ENCODE data around the gene SOBP.

Gene SOBP

DNA sequence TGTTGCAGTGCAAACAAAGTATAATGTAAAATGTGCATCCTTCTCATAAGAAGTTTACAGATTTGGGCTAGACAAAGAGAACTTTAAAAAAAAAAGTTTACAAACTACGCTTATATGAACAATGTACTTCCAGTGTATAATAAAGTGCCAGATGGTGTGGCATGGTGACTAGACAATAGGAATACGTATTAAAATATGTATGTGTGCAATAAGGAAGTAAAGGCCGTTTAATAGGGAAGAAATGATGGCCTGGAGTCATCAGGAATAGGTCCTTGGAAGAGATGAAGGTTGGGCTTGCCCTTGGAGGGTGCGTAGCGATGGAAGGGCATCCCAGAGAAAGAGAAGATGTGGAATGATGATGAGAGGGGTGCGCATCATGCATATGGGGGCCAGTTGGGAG, 108.2 kb downstream of the SOBP start:
- H3K4me1 ChIP-seq (ENCODE audit: control insufficient read depth, insufficient read depth, low read length): peaks cover 5% of the 10 kb centered on the region; the same call in 1 of the 2 replicates
- no peak overlapping the region for H3K4me3 ChIP-seq (ENCODE audit: low read length)
- H3K27ac ChIP-seq (ENCODE audit: low read length): no peak overlapping the region
- H3K9me3 ChIP-seq (ENCODE audit: control insufficient read depth, insufficient read depth, low read length): no peaks in the 10 kb centered on the region
- DNase-seq (ENCODE audit: low read depth, low spot score): no peak
- H3K27me3 ChIP-seq (ENCODE audit: control insufficient read depth, insufficient read depth, low read length): no peaks in the 10 kb centered on the region
- no peaks in the 10 kb centered on the region for H3K36me3 ChIP-seq (ENCODE audit: control insufficient read depth, insufficient read depth, low read length)
- WGBS (ENCODE audit: insufficient coverage, insufficient read length): 100% methylated on average over 2 of the region's 6 CpGs

GRCh38 chr6:107599043-107599442, 109.1 kb downstream of the SOBP start:
- H3K36me3 ChIP-seq (ENCODE audit: control insufficient read depth, insufficient read depth, low read length): no peaks in the 10 kb centered on the region
- H3K4me3 ChIP-seq (ENCODE audit: low read length): no peak overlapping the region
- no CpG with 5 or more reads among the region's 4 CpGs for WGBS (ENCODE audit: insufficient coverage, insufficient read length)
- H3K27ac ChIP-seq (ENCODE audit: low read length): no peak overlapping the region
- H3K4me1 ChIP-seq (ENCODE audit: control insufficient read depth, insufficient read depth, low read length): peaks cover 7% of the 10 kb centered on the region; the same call in 1 of the 2 replicates
- no peak for DNase-seq (ENCODE audit: low read depth, low spot score)
- H3K9me3 ChIP-seq (ENCODE audit: control insufficient read depth, insufficient read depth, low read length): no peaks in the 10 kb centered on the region
- H3K27me3 ChIP-seq (ENCODE audit: control insufficient read depth, insufficient read depth, low read length): no peaks in the 10 kb centered on the region

- Histone ChIP-seq H3K4me1 (ENCODE audit: control insufficient read depth, insufficient read depth, low read length) (peaks cover 7% of the 10 kb centered on the region; the same call in 1 of the 2 replicates), H3K4me3 (ENCODE audit: low read length) (no peak overlapping the region), H3K27me3 (ENCODE audit: control insufficient read depth, insufficient read depth, low read length) (no peaks in the 10 kb centered on the region), H3K36me3 (ENCODE audit: control insufficient read depth, insufficient read depth, low read length) (no peaks in the 10 kb centered on the region), H3K9me3 (ENCODE audit: control insufficient read depth, insufficient read depth, low read length) (no peaks in the 10 kb centered on the region), H3K27ac (ENCODE audit: low read length) (no peak overlapping the region)
- no CpG with 5 or more reads among the region's 5 CpGs for WGBS (ENCODE audit: insufficient coverage, insufficient read length)
- no peak for DNase-seq (ENCODE audit: low read depth, low spot score)
Observed at GRCh38 chr6:107600121-107600520, 110.2 kb downstream of the SOBP start.

DNA sequence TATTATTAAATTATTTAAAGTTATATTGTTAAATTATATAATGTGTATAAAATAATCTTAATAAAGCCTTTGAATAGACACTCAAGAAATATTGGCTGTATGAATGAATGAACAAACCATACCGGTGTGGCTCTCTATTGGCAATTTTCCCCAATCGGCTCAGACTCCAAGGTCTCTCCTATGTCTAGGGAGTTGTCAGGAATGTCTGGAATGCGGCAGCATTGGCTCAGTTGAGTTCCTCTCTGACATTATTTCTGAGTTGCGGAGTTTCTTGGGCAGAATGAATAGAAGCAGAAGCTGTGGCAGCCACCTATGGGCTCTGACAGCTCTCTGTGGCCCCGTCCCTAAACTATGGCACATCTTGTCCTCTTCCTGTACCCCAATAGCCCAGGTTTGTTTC, 111.0 kb downstream of the SOBP start:
- Histone ChIP-seq H3K27me3 (ENCODE audit: control insufficient read depth, insufficient read depth, low read length) (no peaks in the 10 kb centered on the region), H3K9me3 (ENCODE audit: control insufficient read depth, insufficient read depth, low read length) (no peaks in the 10 kb centered on the region), H3K27ac (ENCODE audit: low read length) (no peak overlapping the region), H3K36me3 (ENCODE audit: control insufficient read depth, insufficient read depth, low read length) (no peaks in the 10 kb centered on the region), H3K4me3 (ENCODE audit: low read length) (no peak overlapping the region), H3K4me1 (ENCODE audit: control insufficient read depth, insufficient read depth, low read length) (peaks cover 7% of the 10 kb centered on the region; the same call in 1 of the 2 replicates)
- WGBS (ENCODE audit: insufficient coverage, insufficient read length): no CpG with 5 or more reads among the region's 5 CpGs
- no peak for DNase-seq (ENCODE audit: low read depth, low spot score)

DNA sequence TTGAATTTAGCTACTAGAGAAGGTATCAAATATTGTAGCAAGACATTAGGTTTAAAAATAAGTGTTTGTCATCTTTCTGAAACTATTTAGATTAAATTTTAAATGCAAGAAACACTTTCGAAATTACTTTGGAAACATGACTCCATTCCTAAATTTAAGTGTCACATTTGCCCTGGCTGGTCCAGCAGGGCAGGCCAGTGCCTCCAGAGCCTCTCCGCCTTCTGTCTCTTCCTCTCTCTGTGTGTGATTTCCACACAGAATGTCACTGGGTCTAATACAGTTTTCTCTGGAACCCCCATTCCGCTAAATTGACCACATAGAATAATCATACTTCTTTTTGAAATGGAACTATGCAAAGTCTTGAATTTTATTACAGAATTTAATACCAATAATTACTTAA, 111.5 kb downstream of the SOBP start:
- Histone ChIP-seq H3K9me3 (ENCODE audit: control insufficient read depth, insufficient read depth, low read length) (no peaks in the 10 kb centered on the region), H3K36me3 (ENCODE audit: control insufficient read depth, insufficient read depth, low read length) (no peaks in the 10 kb centered on the region), H3K4me3 (ENCODE audit: low read length) (no peak overlapping the region), H3K4me1 (ENCODE audit: control insufficient read depth, insufficient read depth, low read length) (peaks cover 7% of the 10 kb centered on the region; the same call in 1 of the 2 replicates), H3K27me3 (ENCODE audit: control insufficient read depth, insufficient read depth, low read length) (no peaks in the 10 kb centered on the region), H3K27ac (ENCODE audit: low read length) (no peak overlapping the region)
- DNase-seq (ENCODE audit: low read depth, low spot score): no peak
- no CpG with 5 or more reads among the region's 3 CpGs for WGBS (ENCODE audit: insufficient coverage, insufficient read length)

- Histone ChIP-seq H3K9me3 (ENCODE audit: control insufficient read depth, insufficient read depth, low read length) (no peaks in the 10 kb centered on the region), H3K4me1 (ENCODE audit: control insufficient read depth, insufficient read depth, low read length) (peaks cover 11% of the 10 kb centered on the region; the same call in 1 of the 2 replicates), H3K27ac (ENCODE audit: low read length) (no peak overlapping the region), H3K36me3 (ENCODE audit: control insufficient read depth, insufficient read depth, low read length) (no peaks in the 10 kb centered on the region), H3K4me3 (ENCODE audit: low read length) (no peak overlapping the region), H3K27me3 (ENCODE audit: control insufficient read depth, insufficient read depth, low read length) (no peaks in the 10 kb centered on the region)
- no peak for DNase-seq (ENCODE audit: low read depth, low spot score)
- no CpG with 5 or more reads among the region's 5 CpGs for WGBS (ENCODE audit: insufficient coverage, insufficient read length)
Observed at GRCh38 chr6:107602321-107603005, 112.5 kb downstream of the SOBP start.

DNA sequence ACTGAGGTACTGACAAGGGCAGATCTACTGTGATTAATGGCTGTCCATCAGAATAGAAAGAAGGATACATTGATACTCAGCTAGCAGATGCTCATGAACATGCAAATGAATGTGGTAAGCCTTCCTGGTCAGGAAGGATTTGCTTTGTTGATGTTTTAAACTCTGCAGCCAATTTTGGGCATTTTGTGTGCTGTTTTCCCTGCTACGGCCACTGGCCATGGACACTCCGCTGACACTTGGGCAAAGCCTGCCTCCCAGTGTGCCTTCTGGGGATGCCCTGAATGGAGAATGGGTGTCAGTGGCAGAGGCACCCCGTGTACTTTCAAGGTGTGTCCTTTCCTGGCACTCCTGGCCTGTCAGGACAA, 113.1 kb downstream of the SOBP start:
- no peak overlapping the region for H3K4me3 ChIP-seq (ENCODE audit: low read length)
- WGBS (ENCODE audit: insufficient coverage, insufficient read length): no CpG with 5 or more reads among the region's 3 CpGs
- H3K9me3 ChIP-seq (ENCODE audit: control insufficient read depth, insufficient read depth, low read length): no peaks in the 10 kb centered on the region
- H3K27ac ChIP-seq (ENCODE audit: low read length): no peak overlapping the region
- H3K4me1 ChIP-seq (ENCODE audit: control insufficient read depth, insufficient read depth, low read length): peaks cover 11% of the 10 kb centered on the region; the same call in 1 of the 2 replicates
- H3K36me3 ChIP-seq (ENCODE audit: control insufficient read depth, insufficient read depth, low read length): no peaks in the 10 kb centered on the region
- no peak for DNase-seq (ENCODE audit: low read depth, low spot score)
- no peaks in the 10 kb centered on the region for H3K27me3 ChIP-seq (ENCODE audit: control insufficient read depth, insufficient read depth, low read length)

- H3K4me1 ChIP-seq (ENCODE audit: control insufficient read depth, insufficient read depth, low read length): peaks cover 11% of the 10 kb centered on the region; the same call in 1 of the 2 replicates
- no peaks in the 10 kb centered on the region for H3K9me3 ChIP-seq (ENCODE audit: control insufficient read depth, insufficient read depth, low read length)
- H3K27ac ChIP-seq (ENCODE audit: low read length): no peak overlapping the region
- no peak overlapping the region for H3K4me3 ChIP-seq (ENCODE audit: low read length)
- no peaks in the 10 kb centered on the region for H3K27me3 ChIP-seq (ENCODE audit: control insufficient read depth, insufficient read depth, low read length)
- H3K36me3 ChIP-seq (ENCODE audit: control insufficient read depth, insufficient read depth, low read length): no peaks in the 10 kb centered on the region
- DNase-seq (ENCODE audit: low read depth, low spot score): no peak
- no CpG with 5 or more reads among the region's 9 CpGs for WGBS (ENCODE audit: insufficient coverage, insufficient read length)
Observed at GRCh38 chr6:107604549-107604948, 114.6 kb downstream of the SOBP start.

DNA sequence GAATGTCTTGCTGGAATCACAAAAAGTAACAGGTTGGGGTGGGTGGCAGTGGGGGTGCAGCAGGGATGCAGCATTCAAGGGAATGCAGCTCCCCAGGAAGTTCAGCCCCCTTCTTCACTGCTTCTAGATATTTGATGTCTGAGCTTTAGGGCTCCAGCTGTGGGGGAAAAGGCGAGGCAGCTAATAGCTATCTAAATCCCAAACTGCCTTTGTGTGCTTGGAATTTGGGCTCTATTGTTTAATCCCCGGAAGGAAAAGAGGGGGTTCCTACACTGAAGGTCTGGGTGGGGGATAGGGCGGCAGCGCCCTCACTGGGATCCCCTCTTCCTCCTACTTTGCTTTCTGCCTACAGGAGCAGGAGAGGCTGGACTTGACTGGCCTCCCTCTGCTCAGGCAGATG, 116.5 kb downstream of the SOBP start:
- DNase-seq (ENCODE audit: low read depth, low spot score): no peak
- Histone ChIP-seq H3K9me3 (ENCODE audit: control insufficient read depth, insufficient read depth, low read length) (no peaks in the 10 kb centered on the region), H3K36me3 (ENCODE audit: control insufficient read depth, insufficient read depth, low read length) (no peaks in the 10 kb centered on the region), H3K4me3 (ENCODE audit: low read length) (no peak overlapping the region), H3K27ac (ENCODE audit: low read length) (no peak overlapping the region), H3K4me1 (ENCODE audit: control insufficient read depth, insufficient read depth, low read length) (peaks cover 9% of the 10 kb centered on the region; the same call in 1 of the 2 replicates), H3K27me3 (ENCODE audit: control insufficient read depth, insufficient read depth, low read length) (no peaks in the 10 kb centered on the region)
- no CpG with 5 or more reads among the region's 4 CpGs for WGBS (ENCODE audit: insufficient coverage, insufficient read length)

GRCh38 chr6:107607116-107607515, 117.2 kb downstream of the SOBP start:
- DNase-seq (ENCODE audit: low read depth, low spot score): no peak
- WGBS (ENCODE audit: insufficient coverage, insufficient read length): no CpG with 5 or more reads among the region's 4 CpGs

More at GRCh38 chr6:107607116-107607515, 117.2 kb downstream of the SOBP start:
- H3K9me3 ChIP-seq (ENCODE audit: control insufficient read depth, insufficient read depth, low read length): no peaks in the 10 kb centered on the region
- peaks cover 11% of the 10 kb centered on the region; the same call in 1 of the 2 replicates for H3K4me1 ChIP-seq (ENCODE audit: control insufficient read depth, insufficient read depth, low read length)
- no peak overlapping the region for H3K27ac ChIP-seq (ENCODE audit: low read length)
- no peaks in the 10 kb centered on the region for H3K27me3 ChIP-seq (ENCODE audit: control insufficient read depth, insufficient read depth, low read length)
- H3K36me3 ChIP-seq (ENCODE audit: control insufficient read depth, insufficient read depth, low read length): no peaks in the 10 kb centered on the region
- H3K4me3 ChIP-seq (ENCODE audit: low read length): no peak overlapping the region

Data from iPS DF 6.9 (cell line).